ENCODE data around the gene FAM174C.

Gene FAM174C

GRCh38 chr19:1321539-1321938 is 46.2 kb downstream of the FAM174C start:
- no peak for DNase-seq (ENCODE audit: low read depth)

- no peak for DNase-seq (ENCODE audit: low read depth)
Measured at GRCh38 chr19:1322198-1322981, 47.1 kb downstream of the FAM174C start.

GRCh38 chr19:1324249-1324805 is 49.0 kb downstream of the FAM174C start:
- DNase-seq (ENCODE audit: low read depth) = no peak

GRCh38 chr19:1324806-1325567 is 49.7 kb downstream of the FAM174C start:
- DNase-seq (ENCODE audit: low read depth) = no peak

GRCh38 chr19:1325568-1326294 is 50.4 kb downstream of the FAM174C start:
- no peak for DNase-seq (ENCODE audit: low read depth)

- DNase-seq (ENCODE audit: low read depth) = no peak
Measured at GRCh38 chr19:1327125-1327524, 51.8 kb downstream of the FAM174C start.

Measured in HS-5 (cell line).